ENCODE results near the gene ZCCHC10.

- TF ChIP-seq, protein P1, sequence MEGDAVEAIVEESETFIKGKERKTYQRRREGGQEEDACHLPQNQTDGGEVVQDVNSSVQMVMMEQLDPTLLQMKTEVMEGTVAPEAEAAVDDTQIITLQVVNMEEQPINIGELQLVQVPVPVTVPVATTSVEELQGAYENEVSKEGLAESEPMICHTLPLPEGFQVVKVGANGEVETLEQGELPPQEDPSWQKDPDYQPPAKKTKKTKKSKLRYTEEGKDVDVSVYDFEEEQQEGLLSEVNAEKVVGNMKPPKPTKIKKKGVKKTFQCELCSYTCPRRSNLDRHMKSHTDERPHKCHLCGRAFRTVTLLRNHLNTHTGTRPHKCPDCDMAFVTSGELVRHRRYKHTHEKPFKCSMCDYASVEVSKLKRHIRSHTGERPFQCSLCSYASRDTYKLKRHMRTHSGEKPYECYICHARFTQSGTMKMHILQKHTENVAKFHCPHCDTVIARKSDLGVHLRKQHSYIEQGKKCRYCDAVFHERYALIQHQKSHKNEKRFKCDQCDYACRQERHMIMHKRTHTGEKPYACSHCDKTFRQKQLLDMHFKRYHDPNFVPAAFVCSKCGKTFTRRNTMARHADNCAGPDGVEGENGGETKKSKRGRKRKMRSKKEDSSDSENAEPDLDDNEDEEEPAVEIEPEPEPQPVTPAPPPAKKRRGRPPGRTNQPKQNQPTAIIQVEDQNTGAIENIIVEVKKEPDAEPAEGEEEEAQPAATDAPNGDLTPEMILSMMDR (IDR thresholded peaks at IDR 0.05 in 4 of 5, conservative IDR thresholded peaks at IDR 0.05 in 1 of 5), result no peak
- no peak for TF ChIP-seq POLR2A (IDR thresholded peaks at IDR 0.05)
These were observed 23.3 kb upstream of the ZCCHC10 start for GRCh38 chr5:133049726-133050048.

Data from gastrocnemius medialis (tissue), 4 donors.